Measurements from ENCODE around the gene C5orf58.
"Not testable (repeated sequence)": the region's sequence is repeated elsewhere in the genome, so short reads cannot be mapped to it uniquely, and the experiment has no call there.

Gene C5orf58

GRCh38 chr5:170228762-170229435 lies 3.9 kb upstream of the C5orf58 start:
- H3K4me3 ChIP-seq (ENCODE audit: low read length), result no peak overlapping the region
- DNase-seq (ENCODE audit: low read depth), result no peak

GRCh38 chr5:170233358-170233892 lies 640 bp downstream of the C5orf58 start:
- DNase-seq (ENCODE audit: low read depth), result no peak
- H3K4me3 ChIP-seq (ENCODE audit: low read length), result no peak overlapping the region
- TF ChIP-seq CTCF (IDR thresholded peaks at IDR 0.05; ENCODE audit: insufficient read depth, low read depth, low read length, missing control alignments), result no peak

More at GRCh38 chr5:170228762-170229435, 3.9 kb upstream of the C5orf58 start:
- no peak for TF ChIP-seq CTCF (IDR thresholded peaks at IDR 0.05; ENCODE audit: insufficient read depth, low read depth, low read length, missing control alignments)

GRCh38 chr5:170235876-170236864 lies 3.4 kb downstream of the C5orf58 start:
- no peak for TF ChIP-seq CTCF (IDR thresholded peaks at IDR 0.05; ENCODE audit: insufficient read depth, low read depth, low read length, missing control alignments)
- H3K4me3 ChIP-seq (ENCODE audit: low read length), result no peak overlapping the region
- DNase-seq (ENCODE audit: low read depth), result no peak

GRCh38 chr5:170238456-170239196 lies 5.8 kb downstream of the C5orf58 start:
- no peak overlapping the region for H3K4me3 ChIP-seq (ENCODE audit: low read length)
- DNase-seq (ENCODE audit: low read depth), result no peak
- TF ChIP-seq CTCF (IDR thresholded peaks at IDR 0.05; ENCODE audit: insufficient read depth, low read depth, low read length, missing control alignments), result no peak

- H3K4me3 ChIP-seq (ENCODE audit: low read length); DNase-seq (ENCODE audit: low read depth): not testable (repeated sequence)
Measured at GRCh38 chr5:170245436-170245835, 12.7 kb downstream of the C5orf58 start.

- TF ChIP-seq CTCF (IDR thresholded peaks at IDR 0.05; ENCODE audit: insufficient read depth, low read depth, low read length, missing control alignments), result no peak
- no peak for DNase-seq (ENCODE audit: low read depth)
- H3K4me3 ChIP-seq (ENCODE audit: low read length), result no peak overlapping the region
Measured at GRCh38 chr5:170246126-170246870, 13.5 kb downstream of the C5orf58 start.

Measured in epithelial cell of esophagus (primary cell).